Measurements from ENCODE around the gene ZNF185. TPM values are rescaled to one million over a fixed set of nuclear protein-coding genes. Genes with fewer than 3 reads are reported as not detected.
"Not testable (repeated sequence)": the region's sequence is repeated elsewhere in the genome, so short reads cannot be mapped to it uniquely, and the experiment has no call there.

ZNF185 gene
- total RNA-seq, 1 donor: 24.9 TPM

- Histone ChIP-seq H3K4me3 (ENCODE audit: low read length) (no peak overlapping the region), H3K27me3 (ENCODE audit: insufficient read depth, low read length) (no peaks in the 10 kb centered on the region), H3K4me1 (ENCODE audit: insufficient read depth, low read length) (no peaks in the 10 kb centered on the region), H3K9me3 (ENCODE audit: low read depth, low read length) (no peaks in the 10 kb centered on the region)
Observed at GRCh38 chrX:152902502-152902820, 4.6 kb downstream of the ZNF185 start.

GRCh38 chrX:152903589-152903988, 5.7 kb downstream of the ZNF185 start:
- Histone ChIP-seq H3K9me3 (ENCODE audit: low read depth, low read length) (no peaks in the 10 kb centered on the region), H3K4me1 (ENCODE audit: insufficient read depth, low read length) (no peaks in the 10 kb centered on the region), H3K4me3 (ENCODE audit: low read length) (no peak overlapping the region), H3K27me3 (ENCODE audit: insufficient read depth, low read length) (no peaks in the 10 kb centered on the region)

DNA sequence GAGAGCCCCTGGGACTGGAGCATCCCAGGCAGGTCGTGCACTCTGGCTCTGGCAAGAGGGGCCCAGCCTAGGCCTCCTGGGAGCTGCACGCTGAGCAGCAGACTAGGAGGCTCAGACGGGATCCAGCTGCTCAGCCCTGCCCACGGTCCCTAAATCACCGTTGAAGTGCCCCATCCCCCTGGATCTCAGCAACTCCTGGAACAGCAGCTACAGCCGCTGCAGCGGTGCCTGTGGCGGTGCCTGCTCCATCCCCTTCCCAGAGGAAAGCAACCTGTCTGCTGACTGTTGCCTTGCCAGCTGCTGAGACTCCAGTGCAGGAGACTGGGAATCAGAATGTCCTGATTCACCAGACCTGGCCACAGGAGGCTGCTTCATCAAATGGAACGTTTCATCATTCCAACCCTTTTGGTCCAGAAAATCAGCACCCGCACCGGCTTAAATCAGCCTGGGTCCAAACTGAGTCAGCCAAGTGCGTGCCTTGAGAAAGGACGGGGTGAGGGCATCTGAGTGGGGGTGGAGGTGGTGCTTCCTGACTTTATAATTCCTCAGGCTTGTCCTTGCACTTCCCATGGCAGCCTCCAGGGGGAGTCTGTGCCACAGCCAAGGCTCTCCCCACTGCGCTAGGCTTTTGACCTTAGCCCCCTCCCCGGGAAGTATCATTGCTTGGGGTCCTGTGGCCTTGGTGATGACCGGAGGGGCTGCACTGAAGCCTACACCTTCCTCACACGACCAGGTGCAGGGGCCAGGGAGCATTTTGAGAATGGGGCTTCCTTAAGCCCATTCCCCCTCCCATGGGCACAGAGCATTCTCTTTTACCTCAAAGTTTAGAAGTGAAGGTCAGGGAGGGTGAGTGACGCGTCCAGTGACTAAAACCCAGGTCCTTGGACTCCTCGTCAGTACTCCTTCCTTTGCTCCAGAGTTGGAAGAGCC, 6.5 kb downstream of the ZNF185 start:
- Histone ChIP-seq H3K4me3 (ENCODE audit: low read length) (no peak overlapping the region), H3K4me1 (ENCODE audit: insufficient read depth, low read length) (no peaks in the 10 kb centered on the region), H3K9me3 (ENCODE audit: low read depth, low read length) (no peaks in the 10 kb centered on the region), H3K27me3 (ENCODE audit: insufficient read depth, low read length) (no peaks in the 10 kb centered on the region)

GRCh38 chrX:152905081-152905420, 7.2 kb downstream of the ZNF185 start:
- H3K27me3 ChIP-seq (ENCODE audit: insufficient read depth, low read length): no peaks in the 10 kb centered on the region
- H3K4me1 ChIP-seq (ENCODE audit: insufficient read depth, low read length): no peaks in the 10 kb centered on the region
- no peaks in the 10 kb centered on the region for H3K9me3 ChIP-seq (ENCODE audit: low read depth, low read length)
- no peak overlapping the region for H3K4me3 ChIP-seq (ENCODE audit: low read length)

- no peaks in the 10 kb centered on the region for H3K9me3 ChIP-seq (ENCODE audit: low read depth, low read length)
- no peaks in the 10 kb centered on the region for H3K4me1 ChIP-seq (ENCODE audit: insufficient read depth, low read length)
- H3K4me3 ChIP-seq (ENCODE audit: low read length): no peak overlapping the region
- no peaks in the 10 kb centered on the region for H3K27me3 ChIP-seq (ENCODE audit: insufficient read depth, low read length)
Observed at GRCh38 chrX:152907084-152907651, 9.3 kb downstream of the ZNF185 start.

- Histone ChIP-seq H3K4me3 (ENCODE audit: low read length) (no peak overlapping the region), H3K27me3 (ENCODE audit: insufficient read depth, low read length) (no peaks in the 10 kb centered on the region), H3K9me3 (ENCODE audit: low read depth, low read length) (no peaks in the 10 kb centered on the region), H3K4me1 (ENCODE audit: insufficient read depth, low read length) (no peaks in the 10 kb centered on the region)
Observed at GRCh38 chrX:152908486-152908885, 10.6 kb downstream of the ZNF185 start.

- H3K4me1 ChIP-seq (ENCODE audit: insufficient read depth, low read length); H3K4me3 ChIP-seq (ENCODE audit: low read length); H3K9me3 ChIP-seq (ENCODE audit: low read depth, low read length); H3K27me3 ChIP-seq (ENCODE audit: insufficient read depth, low read length): not testable (repeated sequence)
Observed at GRCh38 chrX:152910018-152910417, 12.2 kb downstream of the ZNF185 start.

- H3K9me3 ChIP-seq (ENCODE audit: low read depth, low read length): no peaks in the 10 kb centered on the region
- no peak overlapping the region for H3K4me3 ChIP-seq (ENCODE audit: low read length)
- H3K4me1 ChIP-seq (ENCODE audit: insufficient read depth, low read length): no peaks in the 10 kb centered on the region
- H3K27me3 ChIP-seq (ENCODE audit: insufficient read depth, low read length): no peaks in the 10 kb centered on the region
Observed at GRCh38 chrX:152912106-152912505, 14.2 kb downstream of the ZNF185 start.

GRCh38 chrX:152912641-152913040, 14.8 kb downstream of the ZNF185 start:
- Histone ChIP-seq H3K27me3 (ENCODE audit: insufficient read depth, low read length) (no peaks in the 10 kb centered on the region), H3K4me3 (ENCODE audit: low read length) (no peak overlapping the region), H3K4me1 (ENCODE audit: insufficient read depth, low read length) (no peaks in the 10 kb centered on the region), H3K9me3 (ENCODE audit: low read depth, low read length) (no peaks in the 10 kb centered on the region)

DNA sequence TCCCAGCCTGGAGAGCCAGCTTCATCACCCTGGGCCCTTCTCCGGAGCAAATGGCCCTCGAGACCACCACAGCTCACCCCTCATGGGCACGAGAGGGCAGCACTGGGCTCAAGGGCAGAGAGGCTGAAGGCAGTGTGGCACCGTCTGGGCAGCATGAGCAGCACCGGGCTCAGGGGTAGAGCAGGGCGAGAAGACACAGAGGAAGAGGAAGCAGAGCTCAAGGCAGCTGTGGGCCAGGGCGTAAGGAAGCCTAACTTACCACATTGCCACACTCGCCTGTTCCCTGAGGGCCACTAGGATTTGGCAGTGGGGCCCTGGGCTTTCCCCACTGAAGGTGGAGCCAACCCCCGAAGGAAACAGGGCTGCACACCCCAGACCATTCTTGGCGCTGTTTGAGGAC, 15.5 kb downstream of the ZNF185 start:
- Histone ChIP-seq H3K4me3 (ENCODE audit: low read length) (no peak overlapping the region), H3K9me3 (ENCODE audit: low read depth, low read length) (no peaks in the 10 kb centered on the region), H3K27me3 (ENCODE audit: insufficient read depth, low read length) (no peaks in the 10 kb centered on the region), H3K4me1 (ENCODE audit: insufficient read depth, low read length) (peaks cover 3% of the 10 kb centered on the region)

- no peaks in the 10 kb centered on the region for H3K9me3 ChIP-seq (ENCODE audit: low read depth, low read length)
- peaks cover 6% of the 10 kb centered on the region for H3K4me1 ChIP-seq (ENCODE audit: insufficient read depth, low read length)
- H3K4me3 ChIP-seq (ENCODE audit: low read length): no peak overlapping the region
- H3K27me3 ChIP-seq (ENCODE audit: insufficient read depth, low read length): no peaks in the 10 kb centered on the region
Observed at GRCh38 chrX:152913910-152914309, 16.0 kb downstream of the ZNF185 start.

GRCh38 chrX:152915541-152916241, 17.8 kb downstream of the ZNF185 start:
- Histone ChIP-seq H3K4me3 (ENCODE audit: low read length) (no peak overlapping the region), H3K9me3 (ENCODE audit: low read depth, low read length) (no peaks in the 10 kb centered on the region), H3K4me1 (ENCODE audit: insufficient read depth, low read length) (peaks cover 6% of the 10 kb centered on the region)

GRCh38 chrX:152917656-152918579, 20.1 kb downstream of the ZNF185 start:
- no peak overlapping the region for H3K4me3 ChIP-seq (ENCODE audit: low read length)
- H3K27me3 ChIP-seq (ENCODE audit: insufficient read depth, low read length): no peaks in the 10 kb centered on the region
- peaks cover 6% of the 10 kb centered on the region for H3K4me1 ChIP-seq (ENCODE audit: insufficient read depth, low read length)
- H3K9me3 ChIP-seq (ENCODE audit: low read depth, low read length): no peaks in the 10 kb centered on the region

More at GRCh38 chrX:152915541-152916241, 17.8 kb downstream of the ZNF185 start:
- no peaks in the 10 kb centered on the region for H3K27me3 ChIP-seq (ENCODE audit: insufficient read depth, low read length)

DNA sequence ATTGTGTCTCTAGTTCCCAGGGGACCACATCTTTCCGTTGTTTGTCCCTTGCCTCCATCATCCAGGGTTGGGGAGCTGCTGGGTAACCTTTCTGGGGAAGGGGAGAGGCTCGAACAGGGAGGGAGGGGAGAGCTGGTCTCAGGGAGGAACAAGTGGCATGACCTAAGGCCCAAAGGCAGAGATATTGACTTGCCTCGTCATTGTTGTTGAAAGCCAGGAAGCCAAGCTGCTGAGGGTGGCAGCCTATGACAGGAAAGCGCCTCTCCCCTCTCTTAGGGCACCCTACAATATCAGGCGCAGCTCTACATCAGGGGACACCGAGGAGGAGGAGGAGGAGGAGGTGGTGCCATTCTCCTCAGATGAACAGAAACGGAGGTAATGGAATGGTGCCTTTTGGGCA, 20.8 kb downstream of the ZNF185 start:
- H3K27me3 ChIP-seq (ENCODE audit: insufficient read depth, low read length): no peaks in the 10 kb centered on the region
- no peaks in the 10 kb centered on the region for H3K9me3 ChIP-seq (ENCODE audit: low read depth, low read length)
- H3K4me3 ChIP-seq (ENCODE audit: low read length): no peak overlapping the region
- peaks cover 6% of the 10 kb centered on the region for H3K4me1 ChIP-seq (ENCODE audit: insufficient read depth, low read length)

- H3K4me1 ChIP-seq (ENCODE audit: insufficient read depth, low read length): peaks cover under 1% of the 10 kb centered on the region
- H3K27me3 ChIP-seq (ENCODE audit: insufficient read depth, low read length): no peaks in the 10 kb centered on the region
- no peaks in the 10 kb centered on the region for H3K9me3 ChIP-seq (ENCODE audit: low read depth, low read length)
Observed at GRCh38 chrX:152923599-152923998, 25.7 kb downstream of the ZNF185 start.

More at GRCh38 chrX:152923599-152923998, 25.7 kb downstream of the ZNF185 start:
- no peak overlapping the region for H3K4me3 ChIP-seq (ENCODE audit: low read length)
